Esophagus squamous epithelium (tissue), 5 donors: ENCODE data around the gene EIF2A. TPM values are rescaled to one million over a fixed set of nuclear protein-coding genes. Genes with fewer than 3 reads are reported as not detected.

Experiments used
- DNase-seq: peaks from one replicate; lab custom pipeline; 2025; lab: John Stamatoyannopoulos, UW
- H3K27ac ChIP-seq, 4 donors: fragments of 200-600 bp; sonication (generic); one replicate each; pipeline ENCODE4 v1.5.1; 2016 to 2019; ENCODE audit warnings: mild to moderate bottlenecking in 1 of 4
- H3K27me3 ChIP-seq, 4 donors: fragments of 200-600 bp; sonication (generic); 1 replicate in 3 of 4; 2 replicates in 1 of 4; pipeline versions ENCODE4 v1.5.1 to v1.6.0; 2017 to 2021; ENCODE audit warnings: antibody characterized with exemption in 1 of 4
- H3K36me3 ChIP-seq, 3 donors: fragments of 200-600 bp; sonication (generic); one replicate each; pipeline ENCODE4 v1.5.1; 2016 to 2019
- H3K4me1 ChIP-seq, 3 donors: fragments of 200-600 bp; sonication (generic); one replicate each; pipeline ENCODE4 v1.5.1; 2017 to 2019
- H3K4me3 ChIP-seq, 4 donors: fragments of 200-600 bp; sonication (generic); 1 replicate in 3 of 4; 2 replicates in 1 of 4; pipeline ENCODE4 v1.5.1; 2016 to 2019; ENCODE audit warnings: mild to moderate bottlenecking in 2 of 4, moderate library complexity in 1 of 4
- H3K9me3 ChIP-seq, 3 donors: fragments of 200-600 bp; sonication (generic); one replicate each; pipeline ENCODE4 v1.5.1; 2016 to 2019
- POLR2A ChIP-seq, 4 donors: fragments of 450-650 bp; IDR thresholded peaks; one replicate each; pipeline ENCODE4 v1.6.1; 2017; ENCODE audit warnings: antibody characterized with exemption in 4 of 4, mild to moderate bottlenecking in 4 of 4, moderate library complexity in 3 of 4
- WGBS, 2 donors: methylation state at CpG; one replicate each; pipeline ENCODE4 v1.1.5; 2018; 5-methylcytosine and 5-hydroxymethylcytosine counted together
- intact Hi-C: fragments of 100-400 bp; cut with DNase I; formaldehyde crosslinking; loops from one replicate; pipeline ENCODE4 v1.15.0; 2022
- total RNA-seq, 4 donors: library from RNA; depleted of rRNA; stranded (reverse); fragments of >200 nt; gene quantifications; one replicate each; pipeline ENCODE4 v1.1.0, GENCODE V29; 2016
- TF ChIP-seq, protein P1 (sequence below), 6 experiments: fragments of 450-650 bp in 4 of 6; fragments of 200-600 bp in 2 of 6; sonication (generic) in 2 of 6; IDR thresholded peaks; one replicate each; pipeline ENCODE4 v1.5.1; 2016 to 2019; ENCODE audit warnings: antibody characterized with exemption in 6 of 6, mild to moderate bottlenecking in 4 of 6, moderate library complexity in 4 of 6
- donor health status: DM: yes; HTN: yes; CAD: no.

Gene EIF2A
- total RNA-seq, 4 donors from 2014 or later, result 67.7 to 233 (median 136) TPM

DNA sequence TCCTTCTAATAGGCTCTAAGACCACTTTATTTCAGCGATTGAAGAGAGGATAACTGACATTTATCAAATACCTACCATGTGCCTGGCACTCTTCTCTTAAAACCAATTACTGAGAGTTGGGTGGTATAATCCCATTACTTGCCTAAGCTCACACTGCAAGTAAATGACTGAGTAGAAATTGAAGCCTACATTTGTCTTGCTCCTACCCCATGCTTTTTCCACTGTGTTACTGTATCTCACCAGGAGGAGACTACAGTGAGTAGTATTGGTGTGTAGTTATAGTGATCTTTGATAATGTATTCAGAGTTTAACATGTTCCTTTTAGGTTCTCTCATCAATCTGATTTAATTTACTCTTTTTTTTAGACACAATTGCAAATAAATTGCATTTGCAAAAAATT lies 20.7 kb downstream of the EIF2A start:
- peaks cover 0 to 100% (median 30%) of the 10 kb centered on the region in 3 donors for H3K36me3 ChIP-seq
- no peaks in the 10 kb centered on the region for H3K4me1 ChIP-seq
- WGBS, 2 donors, result 94 to 100% methylated on average over 1 of the region's 1 CpG
- no peaks in the 10 kb centered on the region for H3K27me3 ChIP-seq
- H3K9me3 ChIP-seq, result no peaks in the 10 kb centered on the region
- no peak overlapping the region for H3K27ac ChIP-seq
- no peak overlapping the region for H3K4me3 ChIP-seq
- no peak for DNase-seq
- TF ChIP-seq, protein P1, sequence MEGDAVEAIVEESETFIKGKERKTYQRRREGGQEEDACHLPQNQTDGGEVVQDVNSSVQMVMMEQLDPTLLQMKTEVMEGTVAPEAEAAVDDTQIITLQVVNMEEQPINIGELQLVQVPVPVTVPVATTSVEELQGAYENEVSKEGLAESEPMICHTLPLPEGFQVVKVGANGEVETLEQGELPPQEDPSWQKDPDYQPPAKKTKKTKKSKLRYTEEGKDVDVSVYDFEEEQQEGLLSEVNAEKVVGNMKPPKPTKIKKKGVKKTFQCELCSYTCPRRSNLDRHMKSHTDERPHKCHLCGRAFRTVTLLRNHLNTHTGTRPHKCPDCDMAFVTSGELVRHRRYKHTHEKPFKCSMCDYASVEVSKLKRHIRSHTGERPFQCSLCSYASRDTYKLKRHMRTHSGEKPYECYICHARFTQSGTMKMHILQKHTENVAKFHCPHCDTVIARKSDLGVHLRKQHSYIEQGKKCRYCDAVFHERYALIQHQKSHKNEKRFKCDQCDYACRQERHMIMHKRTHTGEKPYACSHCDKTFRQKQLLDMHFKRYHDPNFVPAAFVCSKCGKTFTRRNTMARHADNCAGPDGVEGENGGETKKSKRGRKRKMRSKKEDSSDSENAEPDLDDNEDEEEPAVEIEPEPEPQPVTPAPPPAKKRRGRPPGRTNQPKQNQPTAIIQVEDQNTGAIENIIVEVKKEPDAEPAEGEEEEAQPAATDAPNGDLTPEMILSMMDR (IDR thresholded peaks at IDR 0.05), result no peak
- no peak for TF ChIP-seq POLR2A (IDR thresholded peaks at IDR 0.05)
- intact Hi-C loops, result no loop called here

DNA sequence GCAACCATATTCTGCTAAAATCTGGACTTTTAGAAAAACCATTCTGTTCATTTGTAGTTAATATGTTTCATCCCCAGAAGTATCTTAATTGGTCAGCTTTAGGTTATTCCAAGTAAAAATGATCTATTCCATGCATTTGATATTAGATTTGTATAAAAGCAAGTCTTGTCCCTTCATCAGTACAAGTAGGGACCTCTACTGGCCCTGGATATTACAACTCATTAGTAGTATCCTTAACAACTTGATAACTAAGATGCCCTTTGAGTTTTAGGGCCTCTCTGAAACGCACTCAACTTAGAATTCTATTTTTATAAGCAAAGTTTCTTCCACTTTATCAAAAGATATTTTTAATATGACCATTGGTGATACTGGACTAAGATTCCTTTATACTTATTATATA lies 31.3 kb downstream of the EIF2A start:
- Histone ChIP-seq H3K36me3 (peaks cover 0 to 96% (median 13%) of the 10 kb centered on the region in 3 donors), H3K9me3 (no peaks in the 10 kb centered on the region), H3K27ac (no peak overlapping the region), H3K27me3 (no peaks in the 10 kb centered on the region), H3K4me1 (no peaks in the 10 kb centered on the region), H3K4me3 (no peak overlapping the region)
- WGBS, 2 donors, result 65 to 68% methylated on average over 1 of the region's 1 CpG
- intact Hi-C loops, result no loop called here
- no peak for DNase-seq
- no peak for TF ChIP-seq POLR2A (IDR thresholded peaks at IDR 0.05)
- TF ChIP-seq, protein P1 (IDR thresholded peaks at IDR 0.05), result no peak

DNA sequence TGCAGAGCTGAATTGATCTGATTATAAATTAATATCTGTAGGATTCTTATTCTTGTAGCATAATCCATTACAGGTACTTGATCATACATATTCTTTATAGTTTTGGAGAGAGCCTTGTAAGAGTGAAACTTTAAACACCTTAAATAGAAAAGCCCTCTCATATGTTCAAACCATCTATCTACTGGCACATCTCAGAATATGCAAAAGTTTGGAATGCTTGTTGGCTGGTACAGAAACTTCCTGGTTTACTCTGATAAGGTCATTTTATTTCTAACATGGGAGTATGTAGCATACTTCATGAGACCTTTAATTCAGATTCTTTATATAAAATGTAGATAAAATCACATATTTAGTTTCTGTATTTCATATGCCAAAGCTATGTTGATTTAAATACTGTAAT lies 34.6 kb downstream of the EIF2A start:
- H3K36me3 ChIP-seq, result peaks cover 0 to 96% (median 24%) of the 10 kb centered on the region in 3 donors
- no peaks in the 10 kb centered on the region for H3K9me3 ChIP-seq
- intact Hi-C loops, result no loop called here
- TF ChIP-seq POLR2A (IDR thresholded peaks at IDR 0.05), result no peak
- TF ChIP-seq, protein P1 (IDR thresholded peaks at IDR 0.05), result no peak
- DNase-seq, result no peak
- H3K4me3 ChIP-seq, result no peak overlapping the region
- H3K27ac ChIP-seq, result no peak overlapping the region
- H3K27me3 ChIP-seq, result no peaks in the 10 kb centered on the region
- H3K4me1 ChIP-seq, result no peaks in the 10 kb centered on the region

DNA sequence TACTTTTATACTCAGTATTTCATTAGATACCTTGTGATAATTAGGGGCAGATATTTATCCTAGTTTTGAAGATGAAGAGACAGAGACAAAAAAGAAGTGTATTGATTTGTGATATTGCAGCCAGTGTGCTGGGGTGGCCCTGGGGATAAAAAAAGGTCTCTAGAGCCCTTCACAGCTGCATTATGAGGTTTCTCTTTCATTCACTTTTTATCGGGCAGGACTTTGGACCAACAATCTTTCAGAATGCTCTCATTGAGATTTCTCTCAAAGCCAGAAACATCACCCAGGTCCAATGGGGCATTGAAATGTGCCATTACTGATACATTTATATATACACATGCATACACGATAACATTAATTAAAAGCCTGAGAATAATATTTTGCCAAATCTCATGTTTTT lies 36.0 kb downstream of the EIF2A start:
- H3K4me3 ChIP-seq, result no peak overlapping the region
- no peaks in the 10 kb centered on the region for H3K9me3 ChIP-seq
- DNase-seq, result no peak
- H3K27me3 ChIP-seq, result no peaks in the 10 kb centered on the region
- peaks cover 0 to 95% (median 24%) of the 10 kb centered on the region in 3 donors for H3K36me3 ChIP-seq
- intact Hi-C loops, result no loop called here
- no peaks in the 10 kb centered on the region for H3K4me1 ChIP-seq
- WGBS, 2 donors, result 80 to 89% methylated on average over 2 of the region's 2 CpGs
- H3K27ac ChIP-seq, result no peak overlapping the region
- TF ChIP-seq, protein P1 (IDR thresholded peaks at IDR 0.05), result no peak

DNA sequence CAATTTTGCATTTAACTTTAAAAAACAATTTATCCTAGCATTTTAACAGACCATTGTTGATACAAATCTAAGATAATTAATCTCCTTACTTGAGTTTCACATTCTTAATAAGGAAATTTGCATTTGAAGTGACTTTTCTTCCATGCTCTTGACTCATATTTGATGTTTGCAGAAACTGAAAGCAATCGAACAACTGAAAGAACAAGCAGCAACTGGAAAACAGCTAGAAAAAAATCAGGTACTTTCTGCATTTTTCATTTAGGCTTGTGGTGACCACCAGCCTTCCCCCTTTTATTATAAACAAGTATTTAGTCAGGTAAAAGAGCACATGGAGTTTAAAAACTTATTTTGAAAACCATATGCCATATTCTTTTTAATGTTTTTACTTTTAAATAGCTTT lies 36.4 kb downstream of the EIF2A start:
- WGBS, 2 donors, result 42% methylated on average over 1 of the region's 1 CpG
- H3K4me1 ChIP-seq, result no peaks in the 10 kb centered on the region
- H3K36me3 ChIP-seq, result peaks cover 0 to 96% (median 24%) of the 10 kb centered on the region in 3 donors
- no peak for DNase-seq
- TF ChIP-seq POLR2A (IDR thresholded peaks at IDR 0.05), result no peak
- TF ChIP-seq, protein P1 (IDR thresholded peaks at IDR 0.05), result no peak
- H3K9me3 ChIP-seq, result no peaks in the 10 kb centered on the region
- H3K27ac ChIP-seq, result no peak overlapping the region
- H3K27me3 ChIP-seq, result no peaks in the 10 kb centered on the region
- no peak overlapping the region for H3K4me3 ChIP-seq
- intact Hi-C loops, result no loop called here
